Panc1 (cell line): Measurements from ENCODE around the gene WNT5A. TPM values are rescaled to one million over a fixed set of nuclear protein-coding genes. Genes with fewer than 3 reads are reported as not detected.
"Not testable (repeated sequence)": the region's sequence is repeated elsewhere in the genome, so short reads cannot be mapped to it uniquely, and the experiment has no call there.

ENCODE experiments used
- ATAC-seq: fragments of 200-7000 bp; cut with Tn5 transposase; 2 replicates; pipeline ENCODE4 v1.9.1; 2020; ENCODE audit warnings: mild to moderate bottlenecking, moderate library complexity
- BruUV-seq: library from RNA; stranded (reverse); fragments of 400-500 nt; replicated peaks from 2 replicates; lab custom pipeline; 2021; lab: Mats Ljungman, UMichigan
- CTCF ChIA-PET: fragments of 300-600 bp; sonication (Branson Sonifier 250); formaldehyde crosslinking; loops from one replicate; lab custom pipeline; 2022; ENCODE audit warnings: antibody characterized with exemption; lab: Charles Lee
- POLR2A ChIA-PET: fragments of 300-600 bp; sonication (Branson Sonifier 250); formaldehyde crosslinking; loops from one replicate; lab custom pipeline; 2022; ENCODE audit warnings: antibody characterized with exemption; lab: Charles Lee
- DNase-seq: peaks from one replicate; pipeline ENCODE4 v3.0.0-alpha.2; 2010; ENCODE audit warnings: low read depth, low spot score
- H3K27ac ChIP-seq: 2 replicates; pipeline ENCODE4 v1.5.1; 2011; ENCODE audit warnings: mild to moderate bottlenecking, low read length, inconsistent platforms
- H3K27me3 ChIP-seq: fragments of 200-500 bp; sonication (Bioruptor generic); 2 replicates; pipeline ENCODE4 v1.6.0; 2014; ENCODE audit warnings: low read length, inconsistent platforms; ENCODE audit not compliant: control insufficient read depth, insufficient read depth
- H3K36me3 ChIP-seq: fragments of 200-500 bp; sonication (Bioruptor generic); 2 replicates; pipeline ENCODE4 v1.5.1; 2014; ENCODE audit warnings: inconsistent platforms, mild to moderate bottlenecking, low read length, moderate library complexity; ENCODE audit not compliant: control insufficient read depth, insufficient read depth
- H3K4me1 ChIP-seq: 2 replicates; pipeline ENCODE4 v1.5.1; 2011; ENCODE audit warnings: inconsistent platforms, mild to moderate bottlenecking, low read length, moderate library complexity; ENCODE audit not compliant: control insufficient read depth, insufficient read depth
- H3K4me3 ChIP-seq, 2 experiments: 2 replicates each; pipeline ENCODE4 v1.5.1; 2011 to 2012; ENCODE audit warnings: low read depth in 2 of 2, low read length in 2 of 2, mild to moderate bottlenecking in 2 of 2, inconsistent platforms in 1 of 2, moderate library complexity in 1 of 2
- H3K9me3 ChIP-seq: fragments of 200-500 bp; sonication (Bioruptor generic); 2 replicates; pipeline ENCODE4 v1.5.1; 2014; ENCODE audit warnings: low read depth, mild to moderate bottlenecking, inconsistent platforms, low read length, moderate library complexity; ENCODE audit not compliant: control insufficient read depth, insufficient read depth
- POLR2AphosphoS5 ChIP-seq: IDR thresholded peaks from 2 replicates; pipeline ENCODE4 v1.6.1; 2012; ENCODE audit warnings: mild to moderate bottlenecking, low read depth, low read length, moderate library complexity
- REST ChIP-seq, 2 experiments: IDR thresholded peaks; 2 replicates each; pipeline ENCODE4 v1.6.1; 2011 to 2012; ENCODE audit warnings: low read depth in 2 of 2, control low read depth in 1 of 2, low read length in 1 of 2, mild to moderate bottlenecking in 1 of 2, moderate library complexity in 1 of 2; ENCODE audit not compliant: insufficient read depth in 1 of 2
- SIN3A ChIP-seq: IDR thresholded peaks from 2 replicates; pipeline ENCODE4 v1.6.1; 2012; ENCODE audit warnings: low read depth, mild to moderate bottlenecking, low read length, moderate library complexity, borderline replicate concordance; ENCODE audit not compliant: insufficient read depth
- TCF7L2 ChIP-seq: IDR thresholded peaks from 2 replicates; pipeline ENCODE4 v1.6.1; 2011; ENCODE audit warnings: mild to moderate bottlenecking, low read depth, low read length, inconsistent platforms
- in situ Hi-C: cut with HindIII; loops from 2 replicates; pipeline ENCODE4 v1.10.0; 2016; ENCODE audit warnings: low sequenced_read_pairs, low pct_unique_long_range_greater_than_20kb
- intact Hi-C: fragments of 100-400 bp; cut with micrococcal nuclease; formaldehyde crosslinking; loops from one replicate; pipeline ENCODE4 v1.10.0; 2022; ENCODE audit not compliant: unreplicated experiment
- total RNA-seq: library from RNA; stranded (reverse); gene quantifications from one replicate; pipeline ENCODE4 v1.2.1, GENCODE V29; 2021; ENCODE audit not compliant: unreplicated experiment
- TF ChIP-seq, protein P1 (sequence below): fragments of 450-650 bp; IDR thresholded peaks from 2 replicates; pipeline ENCODE4 v1.5.1; 2017; ENCODE audit warnings: mild to moderate bottlenecking

The WNT5A gene
- total RNA-seq, 1 experiment from 2014 or later, result 0.54 TPM

DNA sequence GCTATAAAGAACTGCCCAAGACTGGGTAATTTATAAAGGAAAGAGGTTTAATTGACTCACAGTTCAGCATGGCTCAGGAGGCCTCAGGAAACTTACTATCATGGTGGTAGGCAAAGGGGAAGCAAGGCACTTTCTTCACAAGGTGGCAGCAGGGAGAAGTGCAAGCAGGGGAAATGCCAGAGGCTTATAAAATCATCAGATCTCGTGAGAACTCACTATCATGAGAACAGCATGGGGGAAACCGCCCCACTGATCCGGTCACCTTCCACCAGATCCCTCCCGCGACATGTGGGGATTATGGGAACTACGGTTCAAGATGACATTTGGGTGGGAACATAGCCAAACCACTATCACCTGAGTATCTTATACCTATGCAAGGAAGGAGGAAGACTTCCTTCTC is 18.0 kb upstream of the WNT5A start:
- ATAC-seq, H3K27ac ChIP-seq, intact Hi-C loops: not testable (repeated sequence)

GRCh38 chr3:55501905-55502304 is 14.8 kb upstream of the WNT5A start:
- ATAC-seq (no peak), DNase-seq (no peak)
- Histone ChIP-seq H3K4me3 (no peak overlapping the region), H3K27me3 (no peaks in the 10 kb centered on the region), H3K27ac (no peak overlapping the region), H3K36me3 (no peaks in the 10 kb centered on the region), H3K4me1 (no peaks in the 10 kb centered on the region), H3K9me3 (no peaks in the 10 kb centered on the region)
- no TSS peak for BruUV-seq
- POLR2A ChIA-PET, result no interaction called here
- in situ Hi-C loops, result no loop called here
- intact Hi-C loops, result no loop called here
- CTCF ChIA-PET, result no interaction called here
- TF ChIP-seq, protein P1, sequence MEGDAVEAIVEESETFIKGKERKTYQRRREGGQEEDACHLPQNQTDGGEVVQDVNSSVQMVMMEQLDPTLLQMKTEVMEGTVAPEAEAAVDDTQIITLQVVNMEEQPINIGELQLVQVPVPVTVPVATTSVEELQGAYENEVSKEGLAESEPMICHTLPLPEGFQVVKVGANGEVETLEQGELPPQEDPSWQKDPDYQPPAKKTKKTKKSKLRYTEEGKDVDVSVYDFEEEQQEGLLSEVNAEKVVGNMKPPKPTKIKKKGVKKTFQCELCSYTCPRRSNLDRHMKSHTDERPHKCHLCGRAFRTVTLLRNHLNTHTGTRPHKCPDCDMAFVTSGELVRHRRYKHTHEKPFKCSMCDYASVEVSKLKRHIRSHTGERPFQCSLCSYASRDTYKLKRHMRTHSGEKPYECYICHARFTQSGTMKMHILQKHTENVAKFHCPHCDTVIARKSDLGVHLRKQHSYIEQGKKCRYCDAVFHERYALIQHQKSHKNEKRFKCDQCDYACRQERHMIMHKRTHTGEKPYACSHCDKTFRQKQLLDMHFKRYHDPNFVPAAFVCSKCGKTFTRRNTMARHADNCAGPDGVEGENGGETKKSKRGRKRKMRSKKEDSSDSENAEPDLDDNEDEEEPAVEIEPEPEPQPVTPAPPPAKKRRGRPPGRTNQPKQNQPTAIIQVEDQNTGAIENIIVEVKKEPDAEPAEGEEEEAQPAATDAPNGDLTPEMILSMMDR, result no peak
- TF ChIP-seq REST (IDR thresholded peaks at IDR 0.05; ENCODE audit: insufficient read depth in 1 of 2, low read depth in 2 of 2, low read length in 1 of 2) (no peak), TCF7L2 (no peak), SIN3A (no peak), POLR2AphosphoS5 (no peak)

More for the DNA sequence above, 18.0 kb upstream of the WNT5A start:
- POLR2A ChIA-PET, H3K4me3 ChIP-seq, H3K9me3 ChIP-seq, BruUV-seq, H3K36me3 ChIP-seq, CTCF ChIA-PET, DNase-seq, in situ Hi-C loops, H3K27me3 ChIP-seq, H3K4me1 ChIP-seq: not testable (repeated sequence)
- TF ChIP-seq, protein P1, result peak; percentile 29; the same call in 1 of the 2 replicates
